GM20431 (cell line): ENCODE data around the gene ZG16B.

Experiments used
- in situ Hi-C: fragments of 300-500 bp; cut with MseI, MboI; formaldehyde crosslinking; loops from one replicate; pipeline ENCODE4 v1.15.0; 2020; ENCODE audit warnings: low sequenced_read_pairs; ENCODE audit not compliant: unreplicated experiment

The ZG16B gene, protein sequence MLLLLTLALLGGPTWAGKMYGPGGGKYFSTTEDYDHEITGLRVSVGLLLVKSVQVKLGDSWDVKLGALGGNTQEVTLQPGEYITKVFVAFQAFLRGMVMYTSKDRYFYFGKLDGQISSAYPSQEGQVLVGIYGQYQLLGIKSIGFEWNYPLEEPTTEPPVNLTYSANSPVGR

DNA sequence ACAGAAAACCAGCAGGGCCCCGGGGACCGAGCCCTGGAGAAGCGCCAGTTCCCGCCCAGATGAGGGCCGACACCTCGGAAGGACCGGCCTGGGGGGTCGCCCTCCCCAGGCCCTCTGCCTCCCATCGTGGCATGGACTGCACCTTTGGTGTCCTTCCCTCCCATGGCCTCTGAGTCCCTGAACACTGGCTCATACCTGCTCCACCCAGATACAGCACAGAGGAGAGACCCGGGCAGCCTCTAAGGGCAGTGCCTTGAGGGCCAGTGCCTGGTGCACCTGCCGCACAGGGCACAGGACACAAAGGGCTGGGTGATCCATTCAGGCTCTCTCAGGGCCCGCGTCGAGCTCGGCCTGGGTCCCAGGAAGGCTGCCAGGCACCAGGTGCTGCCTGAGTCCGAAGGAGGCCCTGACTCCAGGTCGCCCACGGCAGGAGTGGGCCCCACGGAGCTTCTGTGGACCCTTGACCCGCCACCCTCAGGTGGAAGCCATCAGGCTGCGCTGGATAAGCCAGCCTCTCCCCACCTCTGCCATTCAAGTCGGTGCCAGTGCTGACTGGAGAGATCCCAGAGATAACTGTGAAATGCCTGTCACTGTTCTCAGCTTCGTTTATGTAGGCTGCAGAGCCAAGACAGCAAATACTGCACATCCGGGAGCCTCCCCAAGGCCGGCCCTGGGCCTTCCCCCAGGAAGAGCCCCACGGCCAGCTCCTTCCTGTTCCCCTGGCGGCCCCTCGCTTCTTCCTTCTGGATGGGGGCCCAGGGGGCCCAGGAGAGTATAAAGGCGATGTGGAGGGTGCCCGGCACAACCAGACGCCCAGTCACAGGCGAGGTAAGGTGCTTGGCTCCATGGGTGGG is at the start of gene ZG16B:
TSS of gene ZG16B (plus strand) at position 803 of the 854 bp plus-strand sequence. CDS start 139 bp downstream, outside the sequence.
- in situ Hi-C loops, result no loop called here

DNA sequence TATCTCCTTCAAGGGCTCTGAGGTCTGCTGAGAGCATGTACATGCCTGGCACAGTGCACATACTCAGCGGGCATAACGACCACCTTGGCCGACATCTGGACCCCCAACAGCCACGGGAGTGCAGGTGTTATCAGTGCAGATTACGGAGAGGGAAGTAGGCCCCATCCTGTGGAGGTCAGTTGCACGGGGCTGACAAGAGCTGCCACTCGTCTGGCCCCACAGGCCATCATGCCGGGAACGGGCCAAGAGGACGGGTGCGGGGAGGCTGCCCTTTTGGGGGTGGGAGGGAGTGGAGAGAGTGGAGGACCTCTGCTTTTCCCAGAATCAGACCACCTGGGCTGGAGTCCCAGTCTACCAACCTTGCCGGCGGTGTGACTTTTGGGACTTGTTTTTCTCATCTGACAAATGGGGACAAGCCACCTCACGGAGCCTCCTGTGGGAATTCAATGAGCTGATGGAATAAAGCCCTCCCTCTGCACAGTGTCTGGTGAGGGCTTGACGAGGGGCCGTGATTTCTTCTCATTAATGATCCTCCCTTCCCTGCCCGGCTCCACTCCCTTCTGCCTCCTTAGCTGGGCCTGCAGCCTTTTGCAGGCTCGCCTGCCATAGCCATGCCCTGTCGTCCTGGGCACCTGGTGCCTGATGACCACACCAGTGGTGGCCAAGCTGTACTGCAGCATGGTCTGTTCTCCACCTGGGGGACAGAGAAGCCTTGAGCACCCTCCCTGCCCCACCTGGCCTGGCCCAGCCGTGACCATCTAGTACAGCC is 47.3 kb upstream of the ZG16B start:
- in situ Hi-C loops, result no loop called here

DNA sequence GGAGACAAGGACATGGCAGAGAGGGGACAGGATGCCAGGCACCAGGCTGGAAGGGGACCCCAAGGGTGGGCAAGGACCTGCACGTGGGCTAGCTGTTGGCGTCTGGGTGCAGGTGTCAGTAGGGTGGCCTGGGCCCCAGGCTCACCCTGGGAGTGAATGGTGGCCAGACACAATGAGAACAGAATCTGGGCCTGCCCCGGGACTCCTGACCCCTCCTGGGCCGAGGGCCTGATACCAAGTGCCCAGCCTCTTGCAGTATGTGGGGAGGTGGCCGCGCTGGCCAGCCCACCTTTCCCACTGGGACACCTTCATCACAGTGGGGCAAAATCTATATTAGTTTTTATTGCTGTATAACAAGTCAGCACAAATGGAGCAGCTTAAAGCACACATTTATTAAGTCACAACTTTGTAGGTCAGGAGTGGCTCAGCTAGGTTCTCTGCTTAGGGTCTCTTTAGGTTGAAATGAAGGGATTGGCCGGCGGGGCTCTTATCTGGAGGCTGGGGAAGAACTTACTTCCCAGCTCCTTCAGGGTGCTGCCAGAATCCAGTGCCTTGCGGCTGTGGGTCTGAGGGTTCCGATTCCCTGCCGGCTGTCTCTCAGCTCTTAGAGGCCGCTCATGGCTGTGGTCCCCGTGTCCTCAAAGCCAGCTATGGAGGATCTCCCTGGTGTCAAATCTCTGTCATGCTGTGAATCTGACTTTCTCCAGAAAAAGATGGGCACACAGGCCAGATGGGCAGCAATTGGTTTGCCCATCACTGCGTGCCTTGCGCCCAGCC is 46.3 kb upstream of the ZG16B start:
- in situ Hi-C loops, result no loop called here

DNA sequence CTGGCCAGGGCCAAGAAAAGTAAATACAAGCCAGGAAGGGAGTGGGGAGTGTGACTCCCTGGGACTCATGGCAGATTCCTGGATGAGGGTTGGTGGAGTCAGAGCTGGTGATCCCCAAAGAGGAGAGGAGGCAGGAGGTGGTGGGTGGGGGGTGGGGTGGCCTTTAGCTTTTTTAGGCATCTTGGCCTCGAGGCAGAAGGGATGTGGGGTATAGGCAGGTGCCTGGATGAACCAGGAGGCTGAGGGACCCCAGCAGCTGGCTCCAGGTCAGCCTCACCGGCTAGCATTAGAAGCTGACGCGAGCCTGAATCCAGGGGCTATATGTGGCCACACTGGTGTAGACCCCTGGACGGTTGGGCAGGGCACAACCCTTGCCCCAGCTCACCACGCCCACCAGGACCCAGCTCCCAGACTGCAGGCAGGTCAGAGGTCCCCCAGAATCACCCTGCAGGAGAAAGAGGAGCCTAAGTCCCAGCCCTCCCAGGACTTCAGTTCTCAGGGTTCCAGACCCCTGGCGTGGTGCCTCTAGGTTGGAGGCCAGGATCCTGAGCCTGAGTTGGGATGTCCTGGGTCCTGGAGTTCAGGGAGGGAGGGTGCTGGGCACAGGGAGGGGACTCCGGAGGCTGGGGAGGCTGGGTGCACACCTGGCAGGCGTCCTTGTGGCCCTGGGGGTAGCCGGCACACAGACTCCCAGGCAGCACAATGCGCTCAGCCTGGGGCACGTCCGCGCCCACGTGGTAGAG is 45.6 kb upstream of the ZG16B start:
- in situ Hi-C loops, result no loop called here

DNA sequence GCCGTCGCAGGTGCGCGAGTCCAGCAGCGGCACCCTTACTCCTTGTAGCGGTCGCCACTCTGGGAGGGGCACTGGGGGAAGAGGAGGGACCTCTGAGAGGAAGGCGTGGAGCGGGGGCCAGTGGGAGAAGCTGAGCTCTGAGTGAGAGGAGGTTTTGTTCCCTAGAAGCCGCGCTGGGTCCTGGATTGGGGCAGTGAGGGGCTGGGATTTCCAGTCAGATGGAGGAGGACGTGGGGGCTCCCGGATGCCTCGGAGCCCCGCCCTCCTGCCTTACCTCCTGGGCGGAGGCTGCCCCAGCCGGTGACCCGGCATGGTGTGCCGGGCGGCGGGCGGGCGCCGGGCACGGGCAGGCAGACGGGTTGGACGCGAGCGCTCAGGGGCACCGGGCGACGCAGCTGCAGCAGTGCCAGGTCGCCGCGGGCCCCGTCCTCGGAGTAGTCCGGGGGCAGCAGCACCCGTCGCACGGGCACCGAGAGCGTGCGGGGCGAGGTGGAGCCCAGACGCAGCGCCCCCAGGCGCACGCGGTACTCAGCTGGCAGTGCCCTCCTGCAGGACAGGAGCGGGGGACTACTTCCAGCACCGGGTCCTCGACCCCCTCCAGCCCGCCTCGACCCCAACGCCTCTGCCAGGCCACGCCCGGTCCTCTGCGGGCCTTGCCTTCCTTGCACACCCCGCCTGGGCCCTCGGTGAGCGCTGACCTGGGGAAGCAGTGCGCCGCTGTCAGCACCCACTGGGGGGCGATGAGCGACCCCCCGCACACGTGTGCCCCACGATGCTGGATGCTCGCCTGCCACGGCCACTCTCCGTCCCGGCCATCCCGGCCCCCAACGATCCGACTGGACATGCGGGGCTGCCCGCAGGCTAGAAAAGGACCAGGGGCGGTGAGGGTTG is 44.8 kb upstream of the ZG16B start:
- in situ Hi-C loops, result no loop called here

DNA sequence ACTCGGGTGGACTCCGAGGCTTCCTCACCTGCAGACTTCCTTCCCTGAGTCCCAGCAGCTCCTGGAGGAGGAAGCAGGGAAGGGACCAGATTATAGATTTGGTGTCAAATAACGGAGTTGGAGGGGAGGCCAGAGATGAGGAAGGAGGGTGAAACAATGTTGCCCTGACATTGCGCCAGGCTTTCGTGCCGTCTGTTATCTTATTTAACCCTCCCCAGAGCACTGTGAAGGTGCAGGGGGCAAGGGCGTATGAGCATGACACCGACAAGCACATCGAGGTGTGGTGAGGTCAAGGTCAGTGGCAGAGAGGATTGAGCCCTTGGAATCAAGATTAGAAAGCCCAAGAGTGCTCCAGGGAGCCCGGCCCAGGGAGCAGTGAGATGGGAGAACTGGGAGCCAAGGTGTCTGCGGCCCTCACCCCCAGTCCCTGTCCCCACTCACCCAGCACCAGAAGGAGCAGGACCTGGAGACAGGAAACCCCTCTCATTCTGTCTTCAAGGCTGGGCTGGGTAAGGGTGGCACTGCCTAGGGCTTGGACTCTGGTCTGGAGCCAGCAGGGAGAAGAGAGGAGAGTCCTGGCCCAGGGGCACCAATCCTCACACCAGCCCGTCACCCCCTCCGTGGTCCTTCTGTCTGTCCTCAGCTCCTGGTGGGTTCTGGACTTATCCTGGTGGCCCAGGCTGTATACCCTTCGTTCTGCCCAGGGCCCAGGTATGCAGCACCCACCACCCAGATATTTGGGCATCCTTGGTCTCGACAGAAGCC is 43.9 kb upstream of the ZG16B start:
- in situ Hi-C loops, result no loop called here

DNA sequence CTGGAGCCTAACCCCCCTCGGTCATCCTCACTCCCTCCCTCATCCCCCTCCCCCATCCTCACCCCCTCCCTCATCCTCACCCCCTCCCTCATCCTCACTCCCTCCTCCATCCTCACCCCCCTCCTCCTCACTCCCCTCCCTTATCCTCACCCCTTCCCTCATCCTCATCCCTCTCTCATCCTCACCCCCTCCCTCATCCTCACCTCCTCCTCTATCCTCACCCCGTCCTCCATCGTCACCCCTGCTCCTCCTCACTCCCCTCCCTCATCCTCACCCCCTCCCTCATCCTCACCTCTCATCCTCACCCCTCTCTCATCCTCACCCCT is 43.3 kb upstream of the ZG16B start:
- in situ Hi-C loops, result no loop called here

DNA sequence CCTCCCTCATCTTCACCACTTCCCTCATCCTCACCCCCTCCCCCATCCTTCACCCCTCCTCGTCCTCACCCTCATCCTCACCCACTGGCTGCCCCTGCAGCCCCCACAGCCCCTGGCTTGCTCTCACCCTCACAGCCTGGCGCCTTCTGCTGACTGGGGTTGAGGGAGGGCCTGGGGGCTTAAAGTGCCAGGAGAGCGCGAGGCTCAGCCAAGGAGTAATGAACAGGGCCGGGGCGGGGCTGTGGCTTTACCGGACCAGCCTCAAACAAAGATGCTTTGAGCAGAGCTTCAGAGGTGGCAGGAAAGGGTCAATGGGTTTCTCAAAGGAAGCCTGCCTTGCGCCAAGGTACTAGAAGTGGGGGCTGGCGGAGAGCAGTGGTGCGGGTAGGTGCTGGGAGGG is 42.7 kb upstream of the ZG16B start, which contains the start of gene PRSS33:
TSS of gene PRSS33 (minus strand) at position 155 of the 400 bp plus-strand sequence. CDS start 1,013 bp downstream, outside the sequence.
- in situ Hi-C loops, result no loop called here

DNA sequence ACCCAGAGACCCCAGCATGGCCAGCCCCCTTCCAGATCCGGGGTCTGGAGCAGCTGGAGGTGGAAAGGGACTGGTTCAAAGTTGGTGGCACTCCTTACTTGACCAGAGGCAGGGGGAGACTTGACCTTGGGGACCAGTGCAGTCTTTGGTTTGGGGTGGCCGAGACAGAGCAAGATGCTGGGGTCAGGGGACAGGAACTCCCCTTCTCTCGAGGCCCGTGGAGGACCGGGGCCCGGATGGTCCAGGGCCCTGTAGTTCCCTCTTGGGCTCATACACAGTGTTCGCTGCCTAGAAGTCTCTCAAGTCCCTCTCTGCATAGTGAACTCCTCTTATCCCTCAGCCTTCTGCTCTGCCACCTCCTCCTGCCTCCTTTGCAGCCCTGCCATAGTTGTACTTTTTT is 42.1 kb upstream of the ZG16B start:
- in situ Hi-C loops, result no loop called here

DNA sequence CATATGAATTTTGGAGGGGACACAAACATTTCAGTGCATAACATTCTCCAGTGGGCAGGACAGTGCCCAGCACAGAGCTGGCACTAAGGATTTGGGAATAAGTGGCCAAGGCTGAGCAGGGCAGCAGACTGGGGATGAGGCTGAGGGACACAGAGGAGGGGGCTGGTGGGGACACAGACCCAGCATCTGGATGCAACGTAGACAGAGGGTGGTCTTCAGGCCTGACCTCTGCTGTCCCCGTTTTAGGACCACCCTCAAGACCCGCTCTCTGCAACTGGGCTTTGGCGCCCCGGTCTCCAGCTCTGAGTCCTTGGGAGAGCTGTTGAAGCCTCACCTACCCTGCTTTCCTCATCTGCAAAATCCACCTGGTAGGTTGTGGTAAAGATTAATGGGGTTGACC is 39.5 kb upstream of the ZG16B start:
- in situ Hi-C loops, result no loop called here

DNA sequence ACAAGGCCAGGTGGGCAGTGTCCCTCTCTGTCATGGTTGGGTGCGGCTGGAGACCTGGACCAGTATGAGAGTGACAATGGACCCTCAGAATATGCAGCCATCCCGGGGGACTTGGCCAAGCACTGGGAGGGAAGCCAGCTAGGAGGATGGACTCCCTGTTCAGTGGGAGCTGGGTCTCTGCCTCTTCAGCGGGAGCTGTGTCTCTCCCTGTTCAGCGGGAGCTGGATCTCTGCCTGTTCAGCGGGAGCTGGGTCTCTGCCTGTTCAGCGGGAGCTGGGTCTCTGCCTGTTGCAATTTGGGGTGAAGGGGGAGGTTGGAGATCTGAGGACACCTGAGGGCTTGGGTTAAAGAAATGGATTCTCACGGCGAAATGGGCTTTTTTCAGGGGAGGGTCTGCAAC is 38.9 kb upstream of the ZG16B start:
- in situ Hi-C loops, result no loop called here

DNA sequence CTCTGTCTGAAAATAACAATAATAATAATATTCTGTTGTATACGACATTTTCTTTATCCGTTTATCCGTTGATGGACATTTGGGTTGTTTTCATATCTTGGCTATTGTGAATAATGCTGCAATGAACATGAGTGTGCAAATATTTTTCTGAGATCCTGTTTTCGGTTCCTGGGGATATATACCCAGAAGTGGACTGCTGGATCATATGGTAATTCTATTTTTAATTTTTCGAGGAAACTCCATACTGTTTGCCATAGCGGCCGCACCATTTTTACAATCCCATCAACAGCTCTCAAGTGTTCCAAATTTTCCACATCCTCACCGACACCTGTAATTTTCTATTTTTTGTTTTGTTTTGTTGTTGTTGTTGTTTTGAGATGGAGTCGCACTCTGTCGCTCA is 37.2 kb upstream of the ZG16B start:
- in situ Hi-C loops, result no loop called here

DNA sequence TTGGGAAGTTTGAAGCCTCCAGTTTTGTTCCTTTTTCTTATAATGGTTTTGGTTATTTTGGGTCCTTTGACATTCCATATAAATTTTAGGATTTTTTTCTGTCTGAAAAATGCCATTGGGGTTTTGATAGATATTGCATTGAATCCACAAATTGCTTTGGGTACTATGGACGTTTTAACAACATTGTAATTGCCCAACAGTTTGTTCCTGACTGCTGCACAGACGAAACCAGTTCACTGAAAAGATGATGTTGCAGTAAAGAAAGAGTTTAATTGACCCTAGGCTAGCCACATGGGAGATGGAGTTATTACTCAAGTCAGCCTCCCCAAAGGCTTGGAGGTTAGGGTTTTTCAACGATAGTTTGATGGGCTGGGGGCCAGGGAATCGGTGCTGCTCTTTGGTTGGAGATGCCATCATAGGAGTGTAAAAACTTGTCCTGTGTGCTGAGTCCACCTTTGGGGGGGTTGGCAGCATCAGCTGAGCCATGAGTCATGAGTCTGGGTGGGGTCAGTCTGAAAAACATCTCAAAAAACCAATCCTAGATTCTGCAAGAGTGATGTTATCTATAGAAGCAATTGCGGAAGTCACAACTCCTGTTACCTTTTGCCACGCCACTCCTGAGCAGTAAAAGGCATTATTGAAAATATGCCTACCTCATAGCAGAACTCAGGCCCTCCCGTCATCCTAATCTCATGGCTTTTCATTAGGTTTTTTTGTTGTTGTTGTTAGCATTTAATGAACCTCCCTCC is 34.5 kb upstream of the ZG16B start:
- in situ Hi-C loops, result no loop called here

DNA sequence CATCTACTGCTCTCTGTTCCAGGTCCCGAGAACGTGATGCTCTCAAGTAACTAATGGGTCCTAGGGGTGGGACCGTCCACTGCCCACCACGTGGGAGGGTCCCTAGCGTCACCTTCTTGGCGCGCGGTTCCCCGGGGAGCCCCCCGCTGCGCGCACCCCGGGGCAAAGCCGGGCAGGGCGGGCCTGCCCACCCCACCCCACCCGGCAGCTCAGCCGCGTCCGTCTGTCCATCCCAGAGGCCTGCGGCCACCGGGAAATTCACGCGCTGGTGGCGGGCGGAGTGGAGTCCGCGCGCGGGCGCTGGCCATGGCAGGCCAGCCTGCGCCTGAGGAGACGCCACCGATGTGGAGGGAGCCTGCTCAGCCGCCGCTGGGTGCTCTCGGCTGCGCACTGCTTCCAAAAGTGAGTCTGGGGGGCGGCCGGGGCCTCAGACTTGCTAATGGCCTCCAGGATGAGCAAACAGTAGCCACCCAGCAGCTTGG is 31.3 kb upstream of the ZG16B start:
- in situ Hi-C loops, result no loop called here

DNA sequence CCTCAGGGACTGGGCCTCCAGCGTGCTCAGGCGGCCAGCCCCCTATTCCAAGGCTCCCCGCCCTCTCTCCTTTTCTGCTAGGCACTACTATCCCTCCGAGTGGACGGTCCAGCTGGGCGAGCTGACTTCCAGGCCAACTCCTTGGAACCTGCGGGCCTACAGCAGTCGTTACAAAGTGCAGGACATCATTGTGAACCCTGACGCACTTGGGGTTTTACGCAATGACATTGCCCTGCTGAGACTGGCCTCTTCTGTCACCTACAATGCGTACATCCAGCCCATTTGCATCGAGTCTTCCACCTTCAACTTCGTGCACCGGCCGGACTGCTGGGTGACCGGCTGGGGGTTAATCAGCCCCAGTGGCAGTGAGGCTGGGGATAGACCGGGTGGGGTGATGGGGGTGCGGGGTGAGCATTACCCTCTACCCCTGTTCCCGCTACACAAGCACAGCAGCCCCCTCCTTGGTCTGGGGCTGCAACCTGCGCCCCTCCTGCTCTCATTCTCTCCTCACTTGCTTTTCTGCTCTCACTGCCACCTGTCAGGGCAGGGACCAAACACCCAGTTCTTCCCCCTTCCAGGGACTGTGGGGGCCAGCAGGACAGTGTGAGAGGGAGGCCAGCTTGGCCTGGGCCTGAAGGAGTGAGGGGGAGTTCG is 30.8 kb upstream of the ZG16B start:
- in situ Hi-C loops, result no loop called here

DNA sequence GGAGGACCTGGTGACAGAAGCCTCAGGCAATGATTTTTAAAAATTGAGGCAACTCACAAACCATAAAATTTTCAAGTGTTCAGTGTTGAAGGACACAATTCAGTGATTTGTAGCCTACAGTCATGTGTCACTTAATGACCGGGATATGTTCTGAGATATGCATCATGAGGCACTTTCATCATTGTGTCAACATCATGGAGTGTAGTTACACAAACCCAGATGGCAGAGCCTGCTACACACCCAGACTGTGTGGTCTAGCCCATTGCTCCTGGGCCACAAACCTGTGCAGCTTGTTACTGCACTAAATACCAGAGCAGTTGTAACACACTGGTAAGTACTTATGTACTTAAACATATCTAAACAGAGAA is 30.3 kb upstream of the ZG16B start:
- in situ Hi-C loops, result no loop called here
